Motor neuron (in vitro differentiated cells): Measurements from ENCODE around the gene KCNS1. TPM values are rescaled to one million over a fixed set of nuclear protein-coding genes. Genes with fewer than 3 reads are reported as not detected.
"Not testable (repeated sequence)": the region's sequence is repeated elsewhere in the genome, so short reads cannot be mapped to it uniquely, and the experiment has no call there.

Experiments
- ATAC-seq, 8 experiments: fragments of 200-7000 bp; cut with Tn5 transposase; replicated peaks in 6 of 8; 2 replicates each; pipeline ENCODE4 v1.8.0; 2021; ENCODE audit warnings: mild to moderate bottlenecking in 8 of 8, moderate library complexity in 8 of 8
- H3K27ac ChIP-seq, 2 donors: fragments of 250-450 bp; sonication (Bioruptor Pico); 2 replicates each; pipeline ENCODE4 v1.9.0; 2021; ENCODE audit warnings: antibody characterized with exemption in 2 of 2, mild to moderate bottlenecking in 2 of 2, moderate library complexity in 1 of 2
- H3K4me1 ChIP-seq, 2 donors: fragments of 250-450 bp; sonication (Bioruptor Pico); replicated peaks in 1 of 2; 2 replicates each; pipeline ENCODE4 v1.6.1; 2021; ENCODE audit warnings: antibody characterized with exemption in 2 of 2, mild to moderate bottlenecking in 2 of 2, moderate library complexity in 1 of 2
- H3K4me3 ChIP-seq, 5 donors: fragments of 250-450 bp; sonication (Bioruptor Pico); 2 replicates each; pipeline ENCODE4 v1.9.0; 2021; ENCODE audit warnings: antibody characterized with exemption in 5 of 5, mild to moderate bottlenecking in 5 of 5, moderate library complexity in 4 of 5
- WGBS, 10 experiments: fragments of 450-650 bp; shearing (Covaris generic); methylation state at CpG; one replicate each; pipeline ENCODE4 v1.0.0; 2022; 5-methylcytosine and 5-hydroxymethylcytosine counted together
- in situ Hi-C, 9 experiments: fragments of 400-800 bp; cut with MboI; loops; one replicate each; pipeline ENCODE4 v1.15.0; 2021; ENCODE audit warnings: low sequenced_read_pairs in 9 of 9, low pct_unique_long_range_greater_than_20kb in 2 of 9; ENCODE audit not compliant: unreplicated experiment in 9 of 9
- total RNA-seq, 8 experiments: library from RNA; unstranded; fragments of 300-600 nt; gene quantifications; 2 replicates each; pipeline versions ENCODE4 v1.2.3 to v1.2.4, GENCODE V29; 2022

Gene KCNS1
- total RNA-seq: under 1 TPM; 0.15 to 0.85 (median 0.34) TPM

DNA sequence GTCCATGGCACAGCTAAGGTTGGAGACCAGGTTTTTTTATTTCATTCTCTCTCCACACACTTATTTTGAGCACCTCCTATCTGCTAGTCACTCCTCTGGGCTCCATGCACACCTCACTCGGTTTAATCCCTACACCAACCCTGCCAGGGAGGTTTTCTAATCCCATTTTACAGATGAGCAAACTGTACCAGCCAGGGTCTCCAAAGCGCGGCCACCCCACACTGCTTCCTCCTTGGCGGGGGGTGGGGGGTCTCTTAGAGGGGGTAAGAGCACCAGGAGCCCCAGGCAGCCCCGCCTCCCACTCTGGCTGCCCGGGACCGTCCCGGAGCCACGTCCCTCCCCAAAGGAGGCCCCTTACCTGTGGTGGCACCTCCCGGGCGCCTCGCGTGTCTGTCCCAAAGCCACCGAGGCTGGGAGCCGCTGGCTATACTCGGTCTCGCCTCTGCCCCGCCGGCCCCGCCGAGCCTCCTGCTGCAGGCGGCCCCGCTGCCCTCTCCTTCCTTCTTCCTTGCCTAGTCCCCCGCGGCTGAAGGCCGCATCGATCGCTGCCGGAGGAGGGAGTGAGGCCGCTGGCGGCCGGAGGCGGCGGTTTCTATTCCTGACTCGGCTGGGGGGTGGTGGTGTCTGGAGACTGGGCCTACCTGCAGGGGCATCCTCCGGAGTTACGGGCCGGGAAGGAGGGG is at the start of gene KCNS1:
Gene KCNS1 (minus strand): TSS at position 565 of the 683 bp plus-strand sequence. CDS start 1,891 bp downstream, outside the sequence.
- 20 to 26% (median 24%) methylated on average over 2 to 8 of the region's 38 CpGs; no CpG with 5 or more reads in 7 of the 10 experiments for WGBS, 10 experiments
- Histone ChIP-seq H3K27ac (no peak within 1 kb of the TSS), H3K4me1 (peaks cover 0 to 4% of the 10 kb centered on the region in 2 donors), H3K4me3 (no peak within 1 kb of the TSS)
- in situ Hi-C loops: loop anchor here in 2 of 9 experiments (10.0 to 25.0 kb wide), 2 partner anchors 187 to 204 kb away; partner anchors contain the start of genes MATN4 (in 1 of the 2) and RBPJL (in 1 of the 2)
- ATAC-seq: peak in 5 of 8 experiments; percentile 41 to 68 (median 46)

- H3K4me3 ChIP-seq: no peak overlapping the region
- ATAC-seq: peak in 3 of 8 experiments; percentile 73 to 77 (median 74)
- WGBS, 10 experiments: 56 to 100% (median 71%) methylated on average over 1 to 3 of the region's 3 CpGs; no CpG with 5 or more reads in 4 of the 10 experiments
- H3K4me1 ChIP-seq: no peaks in the 10 kb centered on the region
- in situ Hi-C loops: loop anchor here in 1 of 9 experiments (25.0 kb wide), 1 partner anchor 138 kb away; no protein-coding TSS in a partner anchor
- H3K27ac ChIP-seq: no peak overlapping the region
Measured at GRCh38 chr20:45149062-45149461, 48.1 kb upstream of the KCNS1 start.

DNA sequence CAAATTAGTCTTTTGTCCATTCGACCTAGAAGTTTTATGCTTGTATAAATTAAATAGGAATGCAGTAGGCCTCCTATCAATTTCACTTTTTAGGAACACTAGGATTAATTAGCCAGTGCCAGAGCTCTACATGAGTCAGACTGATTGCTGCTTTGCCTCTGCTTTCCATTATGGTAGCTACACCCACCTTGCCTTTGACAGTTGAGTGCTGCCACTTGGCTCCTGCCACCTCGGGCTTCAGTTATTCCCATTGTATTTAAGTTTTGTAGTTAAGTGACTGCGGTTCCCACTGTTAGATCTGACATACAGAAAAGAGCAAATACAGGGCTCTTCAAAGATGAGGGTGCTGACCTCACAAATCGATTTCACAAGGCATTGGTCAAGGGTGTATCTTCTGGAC is 39.9 kb upstream of the KCNS1 start:
- Histone ChIP-seq H3K4me1 (no peaks in the 10 kb centered on the region), H3K4me3 (no peak overlapping the region), H3K27ac (no peak overlapping the region)
- ATAC-seq: no peak
- WGBS, 10 experiments: 0 to 88% (median 52%) methylated on average over 1 to 4 of the region's 4 CpGs; no CpG with 5 or more reads in 1 of the 10 experiments
- in situ Hi-C loops: loop anchor here in 1 of 9 experiments (25.0 kb wide), 1 partner anchor 146 kb away; no protein-coding TSS in a partner anchor

- whole genome bisulfite sequencing, 10 experiments: 60 to 100% (median 80%) methylated on average over 1 to 3 of the region's 5 CpGs; no CpG with 5 or more reads in 5 of the 10 experiments
- not testable (repeated sequence) for H3K4me1 ChIP-seq, H3K4me3 ChIP-seq, ATAC-seq, H3K27ac ChIP-seq
- in situ Hi-C loops: loop anchor here in 1 of 9 experiments (25.0 kb wide), 1 partner anchor 147 kb away; no protein-coding TSS in a partner anchor
Measured at GRCh38 chr20:45139733-45140375, 38.9 kb upstream of the KCNS1 start.

GRCh38 chr20:45138561-45139300 is 37.8 kb upstream of the KCNS1 start:
- WGBS, 10 experiments: 20 to 90% (median 43%) methylated on average over 1 to 14 of the region's 20 CpGs; no CpG with 5 or more reads in 1 of the 10 experiments
- Histone ChIP-seq H3K27ac (no peak overlapping the region), H3K4me1 (no peaks in the 10 kb centered on the region), H3K4me3 (no peak overlapping the region)
- in situ Hi-C loops: loop anchor here in 1 of 9 experiments (25.0 kb wide), 1 partner anchor 149 kb away; no protein-coding TSS in a partner anchor
- peak in 3 of 8 experiments; percentile 80 to 93 (median 86) for ATAC-seq

- in situ Hi-C loops: loop anchor here in 1 of 9 experiments (25.0 kb wide), 1 partner anchor 150 kb away; no protein-coding TSS in a partner anchor
- H3K4me1 ChIP-seq: no peaks in the 10 kb centered on the region
- ATAC-seq: no peak
- no peak overlapping the region for H3K27ac ChIP-seq
- H3K4me3 ChIP-seq: no peak overlapping the region
- WGBS, 10 experiments: 0 to 80% (median 37%) methylated on average over 1 to 2 of the region's 2 CpGs; no CpG with 5 or more reads in 7 of the 10 experiments
Measured at GRCh38 chr20:45136911-45137310, 36.0 kb upstream of the KCNS1 start.

DNA sequence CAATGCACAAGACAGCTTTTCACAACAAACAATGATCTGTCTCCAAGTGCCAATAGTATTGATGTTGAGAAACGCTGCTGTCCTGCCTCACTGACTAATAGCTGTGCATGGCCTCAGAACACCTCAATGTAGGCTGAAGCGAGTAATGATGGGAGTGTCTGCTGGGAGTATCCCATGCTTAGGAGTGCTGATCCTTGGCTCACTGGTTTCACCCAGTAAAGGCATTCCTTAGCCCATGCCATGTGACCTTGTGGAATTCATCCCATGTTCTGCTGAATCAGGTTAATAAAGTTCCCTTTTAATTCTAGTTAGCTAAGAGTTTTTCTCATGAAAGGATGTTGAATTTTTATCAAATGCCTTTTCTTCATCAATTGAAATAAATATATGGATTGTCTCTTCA is 27.2 kb upstream of the KCNS1 start:
- Histone ChIP-seq H3K4me3 (no peak overlapping the region), H3K27ac (no peak overlapping the region), H3K4me1 (no peaks in the 10 kb centered on the region)
- ATAC-seq: peak in 3 of 8 experiments; percentile 22 to 100 (median 88)
- in situ Hi-C loops: loop anchor here in 1 of 9 experiments (25.0 kb wide), 1 partner anchor 159 kb away; no protein-coding TSS in a partner anchor
- WGBS, 10 experiments: 17 to 86% (median 54%) methylated on average over 1 to 2 of the region's 2 CpGs; no CpG with 5 or more reads in 4 of the 10 experiments

DNA sequence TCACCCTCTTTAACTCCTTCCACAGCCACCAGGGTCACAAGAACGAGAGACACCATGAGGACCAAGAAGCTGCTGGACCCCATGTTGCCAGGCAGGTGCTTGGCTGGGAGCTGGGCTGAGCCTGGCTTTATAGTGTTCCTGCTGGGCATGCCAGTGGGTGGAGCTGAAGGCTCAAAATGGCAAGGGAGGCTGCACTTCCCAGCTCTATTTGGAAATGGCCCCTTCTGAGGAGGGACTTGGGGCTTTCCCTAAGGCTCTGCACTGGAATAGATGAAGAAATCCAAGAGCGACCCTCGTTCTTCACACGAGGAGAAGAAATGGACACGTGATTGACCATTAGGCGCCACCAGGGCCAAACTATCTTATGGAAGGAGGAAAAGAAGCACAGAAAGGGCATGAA is 23.4 kb upstream of the KCNS1 start, which contains the start of gene WFDC12:
Gene WFDC12 (minus strand): TSS at position 101 of the 400 bp plus-strand sequence. CDS start 18 bp downstream, at position 83.
- Histone ChIP-seq H3K4me3 (no peak within 1 kb of the TSS), H3K27ac (no peak within 1 kb of the TSS), H3K4me1 (no peaks in the 10 kb centered on the region)
- no peak for ATAC-seq
- in situ Hi-C loops: loop anchor here in 1 of 9 experiments (25.0 kb wide), 1 partner anchor 163 kb away; no protein-coding TSS in a partner anchor
- WGBS, 10 experiments: 40 to 93% (median 88%) methylated on average over 1 to 5 of the region's 6 CpGs; no CpG with 5 or more reads in 5 of the 10 experiments

GRCh38 chr20:45121388-45121787 is 20.5 kb upstream of the KCNS1 start:
- in situ Hi-C loops: loop anchor here in 1 of 9 experiments (25.0 kb wide), 1 partner anchor 166 kb away; no protein-coding TSS in a partner anchor
- H3K27ac ChIP-seq: no peak overlapping the region
- ATAC-seq: no peak
- whole genome bisulfite sequencing, 10 experiments: 30 to 75% (median 62%) methylated on average over 1 to 2 of the region's 2 CpGs; no CpG with 5 or more reads in 1 of the 10 experiments
- no peak overlapping the region for H3K4me3 ChIP-seq
- H3K4me1 ChIP-seq: no peaks in the 10 kb centered on the region

- Histone ChIP-seq H3K4me1 (no peaks in the 10 kb centered on the region), H3K27ac (no peak overlapping the region), H3K4me3 (no peak overlapping the region)
- in situ Hi-C loops: loop anchor here in 1 of 9 experiments (25.0 kb wide), 1 partner anchor 168 kb away; no protein-coding TSS in a partner anchor
- no peak for ATAC-seq
- 17 to 94% (median 67%) methylated on average over 1 to 2 of the region's 2 CpGs; no CpG with 5 or more reads in 1 of the 10 experiments for WGBS, 10 experiments
Measured at GRCh38 chr20:45119556-45120266, 18.8 kb upstream of the KCNS1 start.

DNA sequence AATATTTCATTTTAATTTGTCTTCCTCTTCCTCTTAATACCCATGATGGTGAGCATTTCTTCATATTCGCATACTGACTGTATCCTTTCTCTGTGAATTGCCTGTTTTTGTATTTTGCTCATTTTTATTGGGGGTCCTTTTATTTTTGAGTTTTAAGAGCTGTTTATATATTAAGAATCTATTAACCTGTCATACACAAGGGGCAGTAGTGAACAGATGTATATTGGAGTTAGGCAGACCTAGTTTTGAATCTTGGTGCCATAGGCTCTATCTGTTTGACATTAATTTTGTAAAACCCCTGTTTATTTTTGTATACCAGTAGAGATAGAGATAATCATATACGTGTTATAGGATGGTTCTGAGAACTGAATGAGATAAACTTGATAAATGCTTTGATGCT is 17.1 kb upstream of the KCNS1 start:
- in situ Hi-C loops: loop anchor here in 1 of 9 experiments (25.0 kb wide), 1 partner anchor 169 kb away; no protein-coding TSS in a partner anchor
- H3K4me3 ChIP-seq: no peak overlapping the region
- 11 to 100% (median 86%) methylated on average over 1 to 2 of the region's 2 CpGs; no CpG with 5 or more reads in 2 of the 10 experiments for WGBS, 10 experiments
- H3K4me1 ChIP-seq: no peaks in the 10 kb centered on the region
- H3K27ac ChIP-seq: no peak overlapping the region
- no peak for ATAC-seq
